Panc1 (cell line): ENCODE results near the gene ZMYM3.

Source experiments
- POLR2AphosphoS5 ChIP-seq: IDR thresholded peaks from 2 replicates; pipeline ENCODE4 v1.6.1; 2012; ENCODE audit warnings: mild to moderate bottlenecking, low read depth, low read length, moderate library complexity
- TF ChIP-seq, protein P1 (sequence below): fragments of 450-650 bp; IDR thresholded peaks from 2 replicates; pipeline ENCODE4 v1.5.1; 2017; ENCODE audit warnings: mild to moderate bottlenecking

DNA sequence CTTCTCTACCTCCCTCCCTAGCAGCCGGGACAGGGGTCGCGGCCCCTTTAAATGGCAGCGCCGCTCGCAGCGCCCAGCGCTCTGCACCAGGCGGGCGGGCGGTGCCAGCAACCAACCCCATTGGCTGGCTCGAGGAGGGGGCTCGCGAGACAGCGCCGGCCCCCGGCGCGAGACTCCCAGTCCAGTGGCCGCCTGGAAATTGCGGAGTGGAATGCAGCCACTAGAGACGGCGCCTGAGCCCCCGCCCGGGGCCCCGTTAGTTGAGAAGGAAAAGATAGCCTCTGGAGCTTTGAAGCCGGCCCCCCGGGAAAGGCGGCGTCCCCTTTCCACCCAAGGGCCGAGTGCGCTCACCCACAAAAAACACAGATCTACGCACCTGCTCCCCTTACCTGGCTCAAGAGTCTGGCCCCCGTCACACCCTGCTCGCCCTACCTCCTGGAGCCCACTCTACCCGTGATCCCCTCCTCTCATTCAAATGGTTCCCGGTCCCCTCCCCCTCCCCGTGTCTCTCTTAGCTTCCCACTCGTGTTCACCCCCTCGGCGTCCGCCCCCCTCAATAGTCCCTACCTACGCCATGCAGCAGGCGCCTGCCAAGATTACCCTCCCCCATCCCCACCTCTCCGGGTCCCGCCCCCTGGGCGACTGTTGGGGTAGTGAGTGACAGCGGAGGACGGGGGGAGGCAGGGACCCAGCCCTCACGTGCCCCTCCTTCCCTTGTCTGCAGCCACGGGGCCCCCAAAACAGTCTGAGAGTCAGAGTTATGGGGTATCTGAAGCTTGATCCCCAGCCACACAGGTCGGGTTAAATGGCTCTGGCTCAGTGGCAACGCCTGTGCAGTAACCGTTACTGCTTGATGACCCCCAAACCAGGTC lies at the start of gene ZMYM3:
- TF ChIP-seq, protein P1, sequence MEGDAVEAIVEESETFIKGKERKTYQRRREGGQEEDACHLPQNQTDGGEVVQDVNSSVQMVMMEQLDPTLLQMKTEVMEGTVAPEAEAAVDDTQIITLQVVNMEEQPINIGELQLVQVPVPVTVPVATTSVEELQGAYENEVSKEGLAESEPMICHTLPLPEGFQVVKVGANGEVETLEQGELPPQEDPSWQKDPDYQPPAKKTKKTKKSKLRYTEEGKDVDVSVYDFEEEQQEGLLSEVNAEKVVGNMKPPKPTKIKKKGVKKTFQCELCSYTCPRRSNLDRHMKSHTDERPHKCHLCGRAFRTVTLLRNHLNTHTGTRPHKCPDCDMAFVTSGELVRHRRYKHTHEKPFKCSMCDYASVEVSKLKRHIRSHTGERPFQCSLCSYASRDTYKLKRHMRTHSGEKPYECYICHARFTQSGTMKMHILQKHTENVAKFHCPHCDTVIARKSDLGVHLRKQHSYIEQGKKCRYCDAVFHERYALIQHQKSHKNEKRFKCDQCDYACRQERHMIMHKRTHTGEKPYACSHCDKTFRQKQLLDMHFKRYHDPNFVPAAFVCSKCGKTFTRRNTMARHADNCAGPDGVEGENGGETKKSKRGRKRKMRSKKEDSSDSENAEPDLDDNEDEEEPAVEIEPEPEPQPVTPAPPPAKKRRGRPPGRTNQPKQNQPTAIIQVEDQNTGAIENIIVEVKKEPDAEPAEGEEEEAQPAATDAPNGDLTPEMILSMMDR, result no peak
- TF ChIP-seq POLR2AphosphoS5, result no peak; the same call in 1 of the 2 replicates
